WTC11 (cell line): ENCODE measurements around the gene TRAPPC10. TPM values are rescaled to one million over a fixed set of nuclear protein-coding genes. Genes with fewer than 3 reads are reported as not detected.

Source experiments
- ATAC-seq: fragments of 200-7000 bp; cut with Tn5 transposase; 2 replicates; pipeline ENCODE4 v1.10.0; 2021; ENCODE audit warnings: mild to moderate bottlenecking, moderate library complexity
- CTCF ChIA-PET: fragments of 300-600 bp; sonication (Branson Sonifier 250); formaldehyde crosslinking; loops from one replicate; lab custom pipeline; 2021; ENCODE audit warnings: antibody characterized with exemption; lab: Charles Lee
- POLR2A ChIA-PET: fragments of 350-600 bp; sonication (Branson Sonifier 250); formaldehyde crosslinking; loops from one replicate; lab custom pipeline; 2021; ENCODE audit warnings: antibody characterized with exemption; lab: Charles Lee
- DNase-seq: peaks from one replicate; pipeline ENCODE4 v3.0.0; 2021; ENCODE audit warnings: low spot score
- H3K27ac Mint-ChIP-seq: 2 replicates; pipeline ENCODE4 v1.8.0; 2021; ENCODE audit warnings: mixed read lengths
- H3K27me3 Mint-ChIP-seq: 2 replicates; pipeline ENCODE4 v1.8.0; 2021; ENCODE audit warnings: low read depth, mild to moderate bottlenecking, moderate library complexity, mixed read lengths
- H3K36me3 Mint-ChIP-seq: 2 replicates; pipeline ENCODE4 v1.8.0; 2021; ENCODE audit warnings: mixed read lengths
- H3K4me1 Mint-ChIP-seq: 2 replicates; pipeline ENCODE4 v1.8.0; 2022; ENCODE audit warnings: mixed read lengths
- H3K4me3 Mint-ChIP-seq: 2 replicates; pipeline ENCODE4 v1.8.0; 2021; ENCODE audit warnings: mild to moderate bottlenecking, moderate library complexity, mixed read lengths
- H3K9me3 Mint-ChIP-seq: 2 replicates; pipeline ENCODE4 v1.8.0; 2021; ENCODE audit warnings: mixed read lengths
- NFATC4 ChIP-seq: fragments of 250-450 bp; sonication (Bioruptor Pico); IDR thresholded peaks from 2 replicates; pipeline ENCODE4 v1.9.0; 2021; ENCODE audit warnings: mild to moderate bottlenecking
- total RNA-seq: library from RNA; stranded (reverse); gene quantifications from 3 replicates; pipeline ENCODE4 v1.2.3, GENCODE V29; 2021
- TF ChIP-seq, protein P1 (sequence below): fragments of 250-450 bp; sonication (Bioruptor Pico); IDR thresholded peaks from 2 replicates; pipeline ENCODE4 v1.9.0; 2021; ENCODE audit warnings: mild to moderate bottlenecking
- TF ChIP-seq, protein P2 (sequence below): fragments of 250-450 bp; sonication (Bioruptor Pico); IDR thresholded peaks from 2 replicates; pipeline ENCODE4 v1.9.0; 2021; ENCODE audit warnings: mild to moderate bottlenecking, borderline replicate concordance
- TF ChIP-seq, protein P3 (sequence below): sonication (generic); formaldehyde crosslinking; IDR thresholded peaks from 2 replicates; pipeline ENCODE4 v1.8.0; 2022; ENCODE audit warnings: mild to moderate bottlenecking, missing genetic modification reagents
- TF ChIP-seq, protein P4 (sequence below): sonication (generic); formaldehyde crosslinking; IDR thresholded peaks from 2 replicates; pipeline ENCODE4 v1.8.1; 2022; ENCODE audit warnings: low read depth, missing genetic modification reagents, borderline replicate concordance
- TF ChIP-seq, protein P5 (sequence below): sonication (generic); formaldehyde crosslinking; IDR thresholded peaks from 2 replicates; pipeline ENCODE4 v1.8.1; 2023; ENCODE audit warnings: mild to moderate bottlenecking, missing genetic modification reagents, moderate library complexity
- TF ChIP-seq, protein P6 (sequence below): sonication (generic); formaldehyde crosslinking; IDR thresholded peaks from 2 replicates; pipeline ENCODE4 v1.8.0; 2022; ENCODE audit warnings: mild to moderate bottlenecking, missing genetic modification reagents
- TF ChIP-seq, protein P7 (sequence below): fragments of 250-450 bp; sonication (Bioruptor Pico); IDR thresholded peaks from 2 replicates; pipeline ENCODE4 v1.8.0; 2021; ENCODE audit warnings: mild to moderate bottlenecking
- TF ChIP-seq, protein P8 (sequence below): fragments of 250-450 bp; sonication (Bioruptor Pico); IDR thresholded peaks from 2 replicates; pipeline ENCODE4 v1.9.0; 2021; ENCODE audit warnings: mild to moderate bottlenecking
- TF ChIP-seq, protein P9 (sequence below): sonication (generic); formaldehyde crosslinking; IDR thresholded peaks from 2 replicates; pipeline ENCODE4 v1.8.1; 2023; ENCODE audit warnings: mild to moderate bottlenecking, missing genetic modification reagents, moderate library complexity

Gene TRAPPC10
- total RNA-seq, 1 experiment from 2014 or later: 34.5 TPM

DNA sequence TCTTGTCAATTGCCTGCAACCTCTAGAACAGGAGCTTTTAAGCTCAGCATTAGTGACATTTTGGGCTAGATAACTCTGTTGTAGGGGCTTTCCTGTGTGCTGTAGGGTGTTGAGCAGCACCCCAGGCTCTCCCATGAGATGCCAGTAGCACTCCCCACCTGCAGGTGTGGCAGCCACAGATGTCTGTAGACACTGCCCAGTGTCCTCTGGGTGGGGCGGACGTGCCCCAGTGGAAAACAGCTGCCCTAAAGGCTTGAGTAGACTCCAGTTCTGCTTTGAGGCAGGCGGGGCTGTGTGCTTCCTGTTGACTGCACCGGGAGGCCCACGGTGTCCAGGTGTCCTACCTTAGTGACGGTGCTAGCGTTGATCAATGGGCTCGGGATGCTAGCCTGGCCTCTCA is 78.2 kb downstream of the TRAPPC10 start (continued):
- TF ChIP-seq, protein P1, sequence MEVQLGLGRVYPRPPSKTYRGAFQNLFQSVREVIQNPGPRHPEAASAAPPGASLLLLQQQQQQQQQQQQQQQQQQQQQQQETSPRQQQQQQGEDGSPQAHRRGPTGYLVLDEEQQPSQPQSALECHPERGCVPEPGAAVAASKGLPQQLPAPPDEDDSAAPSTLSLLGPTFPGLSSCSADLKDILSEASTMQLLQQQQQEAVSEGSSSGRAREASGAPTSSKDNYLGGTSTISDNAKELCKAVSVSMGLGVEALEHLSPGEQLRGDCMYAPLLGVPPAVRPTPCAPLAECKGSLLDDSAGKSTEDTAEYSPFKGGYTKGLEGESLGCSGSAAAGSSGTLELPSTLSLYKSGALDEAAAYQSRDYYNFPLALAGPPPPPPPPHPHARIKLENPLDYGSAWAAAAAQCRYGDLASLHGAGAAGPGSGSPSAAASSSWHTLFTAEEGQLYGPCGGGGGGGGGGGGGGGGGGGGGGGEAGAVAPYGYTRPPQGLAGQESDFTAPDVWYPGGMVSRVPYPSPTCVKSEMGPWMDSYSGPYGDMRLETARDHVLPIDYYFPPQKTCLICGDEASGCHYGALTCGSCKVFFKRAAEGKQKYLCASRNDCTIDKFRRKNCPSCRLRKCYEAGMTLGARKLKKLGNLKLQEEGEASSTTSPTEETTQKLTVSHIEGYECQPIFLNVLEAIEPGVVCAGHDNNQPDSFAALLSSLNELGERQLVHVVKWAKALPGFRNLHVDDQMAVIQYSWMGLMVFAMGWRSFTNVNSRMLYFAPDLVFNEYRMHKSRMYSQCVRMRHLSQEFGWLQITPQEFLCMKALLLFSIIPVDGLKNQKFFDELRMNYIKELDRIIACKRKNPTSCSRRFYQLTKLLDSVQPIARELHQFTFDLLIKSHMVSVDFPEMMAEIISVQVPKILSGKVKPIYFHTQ (CRISPR knock-in tag): no peak
- TF ChIP-seq, protein P2, sequence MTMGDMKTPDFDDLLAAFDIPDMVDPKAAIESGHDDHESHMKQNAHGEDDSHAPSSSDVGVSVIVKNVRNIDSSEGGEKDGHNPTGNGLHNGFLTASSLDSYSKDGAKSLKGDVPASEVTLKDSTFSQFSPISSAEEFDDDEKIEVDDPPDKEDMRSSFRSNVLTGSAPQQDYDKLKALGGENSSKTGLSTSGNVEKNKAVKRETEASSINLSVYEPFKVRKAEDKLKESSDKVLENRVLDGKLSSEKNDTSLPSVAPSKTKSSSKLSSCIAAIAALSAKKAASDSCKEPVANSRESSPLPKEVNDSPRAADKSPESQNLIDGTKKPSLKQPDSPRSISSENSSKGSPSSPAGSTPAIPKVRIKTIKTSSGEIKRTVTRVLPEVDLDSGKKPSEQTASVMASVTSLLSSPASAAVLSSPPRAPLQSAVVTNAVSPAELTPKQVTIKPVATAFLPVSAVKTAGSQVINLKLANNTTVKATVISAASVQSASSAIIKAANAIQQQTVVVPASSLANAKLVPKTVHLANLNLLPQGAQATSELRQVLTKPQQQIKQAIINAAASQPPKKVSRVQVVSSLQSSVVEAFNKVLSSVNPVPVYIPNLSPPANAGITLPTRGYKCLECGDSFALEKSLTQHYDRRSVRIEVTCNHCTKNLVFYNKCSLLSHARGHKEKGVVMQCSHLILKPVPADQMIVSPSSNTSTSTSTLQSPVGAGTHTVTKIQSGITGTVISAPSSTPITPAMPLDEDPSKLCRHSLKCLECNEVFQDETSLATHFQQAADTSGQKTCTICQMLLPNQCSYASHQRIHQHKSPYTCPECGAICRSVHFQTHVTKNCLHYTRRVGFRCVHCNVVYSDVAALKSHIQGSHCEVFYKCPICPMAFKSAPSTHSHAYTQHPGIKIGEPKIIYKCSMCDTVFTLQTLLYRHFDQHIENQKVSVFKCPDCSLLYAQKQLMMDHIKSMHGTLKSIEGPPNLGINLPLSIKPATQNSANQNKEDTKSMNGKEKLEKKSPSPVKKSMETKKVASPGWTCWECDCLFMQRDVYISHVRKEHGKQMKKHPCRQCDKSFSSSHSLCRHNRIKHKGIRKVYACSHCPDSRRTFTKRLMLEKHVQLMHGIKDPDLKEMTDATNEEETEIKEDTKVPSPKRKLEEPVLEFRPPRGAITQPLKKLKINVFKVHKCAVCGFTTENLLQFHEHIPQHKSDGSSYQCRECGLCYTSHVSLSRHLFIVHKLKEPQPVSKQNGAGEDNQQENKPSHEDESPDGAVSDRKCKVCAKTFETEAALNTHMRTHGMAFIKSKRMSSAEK: no peak
- TF ChIP-seq, protein P3, sequence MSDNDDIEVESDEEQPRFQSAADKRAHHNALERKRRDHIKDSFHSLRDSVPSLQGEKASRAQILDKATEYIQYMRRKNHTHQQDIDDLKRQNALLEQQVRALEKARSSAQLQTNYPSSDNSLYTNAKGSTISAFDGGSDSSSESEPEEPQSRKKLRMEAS (CRISPR knock-in tag): no peak
- TF ChIP-seq, protein P4, sequence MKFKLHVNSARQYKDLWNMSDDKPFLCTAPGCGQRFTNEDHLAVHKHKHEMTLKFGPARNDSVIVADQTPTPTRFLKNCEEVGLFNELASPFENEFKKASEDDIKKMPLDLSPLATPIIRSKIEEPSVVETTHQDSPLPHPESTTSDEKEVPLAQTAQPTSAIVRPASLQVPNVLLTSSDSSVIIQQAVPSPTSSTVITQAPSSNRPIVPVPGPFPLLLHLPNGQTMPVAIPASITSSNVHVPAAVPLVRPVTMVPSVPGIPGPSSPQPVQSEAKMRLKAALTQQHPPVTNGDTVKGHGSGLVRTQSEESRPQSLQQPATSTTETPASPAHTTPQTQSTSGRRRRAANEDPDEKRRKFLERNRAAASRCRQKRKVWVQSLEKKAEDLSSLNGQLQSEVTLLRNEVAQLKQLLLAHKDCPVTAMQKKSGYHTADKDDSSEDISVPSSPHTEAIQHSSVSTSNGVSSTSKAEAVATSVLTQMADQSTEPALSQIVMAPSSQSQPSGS (CRISPR knock-in tag): no peak
- TF ChIP-seq NFATC4 (CRISPR knock-in tag): no peak
- TF ChIP-seq, protein P5, sequence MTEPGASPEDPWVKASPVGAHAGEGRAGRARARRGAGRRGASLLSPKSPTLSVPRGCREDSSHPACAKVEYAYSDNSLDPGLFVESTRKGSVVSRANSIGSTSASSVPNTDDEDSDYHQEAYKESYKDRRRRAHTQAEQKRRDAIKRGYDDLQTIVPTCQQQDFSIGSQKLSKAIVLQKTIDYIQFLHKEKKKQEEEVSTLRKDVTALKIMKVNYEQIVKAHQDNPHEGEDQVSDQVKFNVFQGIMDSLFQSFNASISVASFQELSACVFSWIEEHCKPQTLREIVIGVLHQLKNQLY: no peak
- TF ChIP-seq, protein P6, sequence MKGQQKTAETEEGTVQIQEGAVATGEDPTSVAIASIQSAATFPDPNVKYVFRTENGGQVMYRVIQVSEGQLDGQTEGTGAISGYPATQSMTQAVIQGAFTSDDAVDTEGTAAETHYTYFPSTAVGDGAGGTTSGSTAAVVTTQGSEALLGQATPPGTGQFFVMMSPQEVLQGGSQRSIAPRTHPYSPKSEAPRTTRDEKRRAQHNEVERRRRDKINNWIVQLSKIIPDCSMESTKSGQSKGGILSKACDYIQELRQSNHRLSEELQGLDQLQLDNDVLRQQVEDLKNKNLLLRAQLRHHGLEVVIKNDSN (CRISPR knock-in tag): no peak
- TF ChIP-seq, protein P7, sequence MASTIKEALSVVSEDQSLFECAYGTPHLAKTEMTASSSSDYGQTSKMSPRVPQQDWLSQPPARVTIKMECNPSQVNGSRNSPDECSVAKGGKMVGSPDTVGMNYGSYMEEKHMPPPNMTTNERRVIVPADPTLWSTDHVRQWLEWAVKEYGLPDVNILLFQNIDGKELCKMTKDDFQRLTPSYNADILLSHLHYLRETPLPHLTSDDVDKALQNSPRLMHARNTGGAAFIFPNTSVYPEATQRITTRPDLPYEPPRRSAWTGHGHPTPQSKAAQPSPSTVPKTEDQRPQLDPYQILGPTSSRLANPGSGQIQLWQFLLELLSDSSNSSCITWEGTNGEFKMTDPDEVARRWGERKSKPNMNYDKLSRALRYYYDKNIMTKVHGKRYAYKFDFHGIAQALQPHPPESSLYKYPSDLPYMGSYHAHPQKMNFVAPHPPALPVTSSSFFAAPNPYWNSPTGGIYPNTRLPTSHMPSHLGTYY: no peak
- TF ChIP-seq, protein P8, sequence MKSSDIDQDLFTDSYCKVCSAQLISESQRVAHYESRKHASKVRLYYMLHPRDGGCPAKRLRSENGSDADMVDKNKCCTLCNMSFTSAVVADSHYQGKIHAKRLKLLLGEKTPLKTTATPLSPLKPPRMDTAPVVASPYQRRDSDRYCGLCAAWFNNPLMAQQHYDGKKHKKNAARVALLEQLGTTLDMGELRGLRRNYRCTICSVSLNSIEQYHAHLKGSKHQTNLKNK: no peak

DNA sequence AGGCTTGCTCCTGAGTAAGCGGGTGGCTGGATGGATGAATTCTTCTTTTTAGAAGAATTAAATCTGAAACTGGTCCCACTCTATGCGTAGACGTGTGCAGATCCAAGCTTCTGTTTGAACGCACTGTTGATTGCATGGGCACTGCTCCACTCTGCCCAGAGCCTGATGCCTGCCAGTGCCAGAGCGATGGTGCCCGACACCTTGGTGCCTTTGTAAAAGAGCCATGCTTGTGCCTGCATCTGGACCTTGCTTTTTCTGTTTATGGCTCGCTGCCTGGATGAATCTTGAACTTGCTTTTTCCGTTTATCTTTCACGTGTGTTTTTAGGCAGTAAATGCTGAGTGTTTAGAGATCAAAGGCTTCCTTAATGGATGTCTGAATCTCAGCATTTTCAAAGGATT is 80.1 kb downstream of the TRAPPC10 start:
- Mint-ChIP-seq H3K4me1 (no peaks in the 10 kb centered on the region), H3K36me3 (peaks cover 42% of the 10 kb centered on the region), H3K4me3 (no peak overlapping the region), H3K9me3 (no peaks in the 10 kb centered on the region), H3K27ac (no peak overlapping the region), H3K27me3 (no peaks in the 10 kb centered on the region)
- POLR2A ChIA-PET: no interaction called here
- DNase-seq (no peak), ATAC-seq (no peak)
- CTCF ChIA-PET: no interaction called here
- TF ChIP-seq, protein P9, sequence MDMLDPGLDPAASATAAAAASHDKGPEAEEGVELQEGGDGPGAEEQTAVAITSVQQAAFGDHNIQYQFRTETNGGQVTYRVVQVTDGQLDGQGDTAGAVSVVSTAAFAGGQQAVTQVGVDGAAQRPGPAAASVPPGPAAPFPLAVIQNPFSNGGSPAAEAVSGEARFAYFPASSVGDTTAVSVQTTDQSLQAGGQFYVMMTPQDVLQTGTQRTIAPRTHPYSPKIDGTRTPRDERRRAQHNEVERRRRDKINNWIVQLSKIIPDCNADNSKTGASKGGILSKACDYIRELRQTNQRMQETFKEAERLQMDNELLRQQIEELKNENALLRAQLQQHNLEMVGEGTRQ (CRISPR knock-in tag): no peak
